SH-SY5Y (cell line): ENCODE measurements around the gene SDF2.

Experiments
- GATA2 ChIP-seq: IDR thresholded peaks from 2 replicates; pipeline ENCODE4 v1.6.1; 2011; ENCODE audit warnings: mild to moderate bottlenecking, low read depth, low read length
- GATA3 ChIP-seq: IDR thresholded peaks from 2 replicates; pipeline ENCODE4 v1.6.1; 2011; ENCODE audit warnings: low read depth, mild to moderate bottlenecking, low read length, moderate library complexity

Gene SDF2

GRCh38 chr17:28615260-28615940 is 46.3 kb downstream of the SDF2 start:
- TF ChIP-seq GATA2, result no peak
- no peak for TF ChIP-seq GATA3

- no peak for TF ChIP-seq GATA2
- TF ChIP-seq GATA3, result no peak
These were observed 47.8 kb downstream of the SDF2 start, which contains the start of gene RSKR for GRCh38 chr17:28613931-28614381. Gene RSKR, minus strand, starts transcription at chr17:28614185. Its CDS starts 24 bp downstream, at chr17:28614161.

- TF ChIP-seq GATA3 (no peak), GATA2 (no peak)
These were observed 48.5 kb downstream of the SDF2 start for GRCh38 chr17:28612936-28613872.

- no peak for TF ChIP-seq GATA3
- TF ChIP-seq GATA2, result no peak
These were observed 49.2 kb downstream of the SDF2 start for GRCh38 chr17:28612531-28612930.

- TF ChIP-seq GATA3 (no peak), GATA2 (no peak)
These were observed 51.3 kb downstream of the SDF2 start for GRCh38 chr17:28610376-28610775.

- TF ChIP-seq GATA3, result no peak
- no peak for TF ChIP-seq GATA2
These were observed 62.2 kb downstream of the SDF2 start for GRCh38 chr17:28599311-28600184.

- TF ChIP-seq GATA2, result no peak
- no peak for TF ChIP-seq GATA3
These were observed 62.9 kb downstream of the SDF2 start, which contains the start of gene SPAG5 for GRCh38 chr17:28598799-28599310. Gene SPAG5, minus strand, starts transcription at chr17:28599025. Its CDS starts 79 bp downstream, at chr17:28598946.

GRCh38 chr17:28598389-28598788 is 63.3 kb downstream of the SDF2 start:
- TF ChIP-seq GATA2, result no peak
- TF ChIP-seq GATA3, result no peak
